NK-92 (cell line): ENCODE results near the gene NPR3.

Experiments
- DNase-seq: peaks from one replicate; lab custom pipeline; 2025; ENCODE audit not compliant: unreplicated experiment; lab: John Stamatoyannopoulos, UW

The NPR3 gene

GRCh38 chr5:32711681-32712480 lies 760 bp downstream of the NPR3 start:
- no peak for DNase-seq

GRCh38 chr5:32712481-32713360 lies 1.6 kb downstream of the NPR3 start:
- no peak for DNase-seq

- DNase-seq: no peak
These were observed 2.2 kb downstream of the NPR3 start for GRCh38 chr5:32713361-32713769.

GRCh38 chr5:32713770-32714381 lies 2.8 kb downstream of the NPR3 start:
- no peak for DNase-seq

- no peak for DNase-seq
These were observed 3.7 kb downstream of the NPR3 start for GRCh38 chr5:32714836-32715235.

GRCh38 chr5:32720300-32720699 lies 9.2 kb downstream of the NPR3 start:
- no peak for DNase-seq

- no peak for DNase-seq
These were observed 10.5 kb downstream of the NPR3 start for GRCh38 chr5:32721626-32722025.

GRCh38 chr5:32722957-32723356 lies 11.8 kb downstream of the NPR3 start:
- DNase-seq: no peak

- no peak for DNase-seq
These were observed 13.4 kb downstream of the NPR3 start for GRCh38 chr5:32724526-32724925.

GRCh38 chr5:32726086-32726557 lies 15.0 kb downstream of the NPR3 start:
- DNase-seq: no peak

- no peak for DNase-seq
These were observed 18.5 kb downstream of the NPR3 start for GRCh38 chr5:32729651-32730050.

- no peak for DNase-seq
These were observed 22.6 kb downstream of the NPR3 start for GRCh38 chr5:32733590-32734340.

GRCh38 chr5:32734827-32735378 lies 23.8 kb downstream of the NPR3 start:
- no peak for DNase-seq

- no peak for DNase-seq
These were observed 24.4 kb downstream of the NPR3 start for GRCh38 chr5:32735512-32735911.

GRCh38 chr5:32736842-32737241 lies 25.7 kb downstream of the NPR3 start:
- DNase-seq: no peak

GRCh38 chr5:32740651-32741050 lies 29.5 kb downstream of the NPR3 start:
- DNase-seq: no peak

GRCh38 chr5:32745317-32745716 lies 34.2 kb downstream of the NPR3 start:
- DNase-seq: no peak

GRCh38 chr5:32752411-32752810 lies 41.3 kb downstream of the NPR3 start:
- DNase-seq: no peak

GRCh38 chr5:32753051-32753450 lies 41.9 kb downstream of the NPR3 start:
- DNase-seq: no peak

GRCh38 chr5:32753765-32754164 lies 42.6 kb downstream of the NPR3 start:
- no peak for DNase-seq

- DNase-seq: no peak
These were observed 43.2 kb downstream of the NPR3 start for GRCh38 chr5:32754284-32754683.
